BJ (cell line): ENCODE data around the gene ANO9. TPM values are rescaled to one million over a fixed set of nuclear protein-coding genes. Genes with fewer than 3 reads are reported as not detected.

Source experiments
- CTCF ChIA-PET: fragments of 350-600 bp; formaldehyde crosslinking; extraction: SDS; loops from one replicate; lab custom pipeline; 2021; ENCODE audit warnings: antibody characterized with exemption, inconsistent platforms; lab: Yijun Ruan, JAX
- POLR2A ChIA-PET: fragments of 300-600 bp; sonication (Branson Sonifier 250); formaldehyde crosslinking; extraction: SDS; loops from one replicate; lab custom pipeline; 2021; ENCODE audit warnings: antibody characterized with exemption; lab: Charles Lee
- DNase-seq: peaks from one replicate; pipeline ENCODE4 v3.0.0-alpha.2; 2011; ENCODE audit warnings: low read depth
- H3K27me3 ChIP-seq: 2 replicates; pipeline ENCODE4 v1.6.0; 2011; ENCODE audit warnings: low read length; ENCODE audit not compliant: control insufficient read depth, insufficient read depth
- H3K36me3 ChIP-seq: 2 replicates; pipeline ENCODE4 v1.5.1; 2011; ENCODE audit warnings: low read length; ENCODE audit not compliant: control insufficient read depth, insufficient read depth
- H3K4me3 ChIP-seq: 2 replicates; pipeline ENCODE4 v1.5.1; 2011; ENCODE audit warnings: low read depth, mild to moderate bottlenecking, control low read depth, low read length
- CTCF ChIP-seq: IDR thresholded peaks from 2 replicates; pipeline ENCODE4 v1.5.1; 2011; ENCODE audit warnings: low read depth, mild to moderate bottlenecking, control low read depth, inconsistent platforms, low read length, moderate library complexity; ENCODE audit not compliant: insufficient read depth
- polyA plus RNA-seq: library from polyadenylated mRNA; depleted of rRNA; stranded (reverse); fragments of >200 nt; gene quantifications from 2 replicates; pipeline ENCODE4 v1.2.3, GENCODE V29; 2011

ANO9 gene
- polyA plus RNA-seq, 1 experiment = not detected

DNA sequence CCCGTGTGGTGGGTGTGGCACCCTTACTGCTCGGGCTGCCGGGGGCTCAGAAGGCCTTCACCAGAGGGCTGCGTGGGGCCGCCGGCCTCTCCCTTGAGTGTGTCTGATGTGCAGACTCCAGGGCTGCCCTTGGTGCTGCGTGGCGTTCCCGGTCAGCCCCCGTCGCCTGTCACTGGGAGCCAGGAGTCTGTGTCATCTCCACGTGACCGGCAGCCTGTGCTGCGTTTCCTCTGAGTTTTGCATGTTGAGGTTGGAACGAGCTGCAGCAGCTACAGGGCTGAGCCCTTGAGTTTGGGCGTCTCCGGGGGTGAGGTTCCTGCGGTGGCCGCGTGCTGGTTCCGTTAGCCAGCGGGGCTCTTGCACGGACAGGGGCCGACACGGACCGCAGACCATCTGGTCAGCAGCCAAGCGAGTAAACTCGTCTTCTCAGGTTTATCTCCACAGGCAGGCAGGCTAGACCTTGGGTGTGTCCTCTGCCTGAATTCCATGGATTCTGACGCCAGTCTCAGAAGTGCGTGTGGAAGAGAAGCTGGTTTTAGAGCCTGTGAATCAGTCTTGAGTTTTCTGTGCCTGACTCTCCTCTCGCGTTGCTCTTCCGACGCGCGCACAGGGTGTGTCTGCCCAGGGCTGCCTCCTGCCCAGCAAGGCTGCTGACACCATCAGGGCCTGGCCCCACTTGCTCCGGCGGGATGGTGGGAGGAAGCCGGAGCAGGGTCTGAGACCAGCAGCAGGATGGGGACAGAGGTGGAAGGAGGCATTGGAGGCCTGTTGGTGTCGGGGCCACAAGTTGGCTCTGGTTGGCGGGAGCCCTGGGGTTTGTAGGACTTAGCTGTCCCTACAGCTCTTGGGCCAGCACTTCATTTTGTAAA, 18.8 kb upstream of the ANO9 start:
- no peaks in the 10 kb centered on the region for H3K27me3 ChIP-seq
- ChIA-PET CTCF (interaction anchor here (1.2 kb wide), 1 partner anchor 12 kb away, joined by 4 read pairs; no protein-coding TSS in a partner anchor), POLR2A (no interaction called here)
- H3K36me3 ChIP-seq = peaks cover 25% of the 10 kb centered on the region
- DNase-seq = no peak
- TF ChIP-seq CTCF = no peak
- H3K4me3 ChIP-seq = no peak overlapping the region

DNA sequence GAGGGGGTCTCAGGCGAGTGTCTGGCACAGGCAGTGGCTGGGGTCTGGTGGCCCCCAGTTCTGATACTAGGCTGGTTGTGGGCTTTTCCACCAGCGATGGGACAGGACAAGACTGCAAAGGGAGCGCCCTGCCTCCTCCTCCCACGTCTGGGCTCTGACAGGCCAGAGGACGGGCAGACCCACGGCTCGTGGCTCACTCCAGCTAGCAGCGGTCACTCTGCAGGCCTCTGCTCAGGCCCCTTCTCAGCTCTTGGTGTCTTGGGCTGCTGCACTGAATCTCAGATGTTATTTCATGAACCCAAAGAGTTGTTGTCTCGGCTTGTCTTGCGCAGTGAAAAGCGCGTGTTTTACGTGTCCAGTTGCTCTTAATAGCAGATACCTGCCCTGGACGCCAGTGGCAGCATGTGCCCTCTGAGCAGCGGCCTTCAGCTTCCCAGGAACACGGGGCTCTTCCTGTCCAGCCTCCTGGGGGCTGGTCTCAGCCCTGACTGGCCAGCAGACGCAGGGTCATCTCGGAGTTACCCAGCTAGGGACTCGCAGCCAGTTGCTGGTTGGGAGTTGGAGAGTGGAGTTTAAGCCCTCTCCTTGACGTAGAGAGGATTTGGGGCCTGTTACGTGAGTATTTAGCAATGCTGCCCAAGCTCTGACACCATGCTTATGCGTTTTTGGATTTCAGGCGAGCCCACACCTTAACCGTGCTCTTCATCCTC, 17.9 kb upstream of the ANO9 start:
- Histone ChIP-seq H3K27me3 (no peaks in the 10 kb centered on the region), H3K36me3 (peaks cover 22% of the 10 kb centered on the region), H3K4me3 (no peak overlapping the region)
- CTCF ChIA-PET = interaction anchor here (1.2 kb wide), 1 partner anchor 11 kb away, joined by 4 read pairs; no protein-coding TSS in a partner anchor
- DNase-seq = no peak
- TF ChIP-seq CTCF = no peak
- POLR2A ChIA-PET = no interaction called here

DNA sequence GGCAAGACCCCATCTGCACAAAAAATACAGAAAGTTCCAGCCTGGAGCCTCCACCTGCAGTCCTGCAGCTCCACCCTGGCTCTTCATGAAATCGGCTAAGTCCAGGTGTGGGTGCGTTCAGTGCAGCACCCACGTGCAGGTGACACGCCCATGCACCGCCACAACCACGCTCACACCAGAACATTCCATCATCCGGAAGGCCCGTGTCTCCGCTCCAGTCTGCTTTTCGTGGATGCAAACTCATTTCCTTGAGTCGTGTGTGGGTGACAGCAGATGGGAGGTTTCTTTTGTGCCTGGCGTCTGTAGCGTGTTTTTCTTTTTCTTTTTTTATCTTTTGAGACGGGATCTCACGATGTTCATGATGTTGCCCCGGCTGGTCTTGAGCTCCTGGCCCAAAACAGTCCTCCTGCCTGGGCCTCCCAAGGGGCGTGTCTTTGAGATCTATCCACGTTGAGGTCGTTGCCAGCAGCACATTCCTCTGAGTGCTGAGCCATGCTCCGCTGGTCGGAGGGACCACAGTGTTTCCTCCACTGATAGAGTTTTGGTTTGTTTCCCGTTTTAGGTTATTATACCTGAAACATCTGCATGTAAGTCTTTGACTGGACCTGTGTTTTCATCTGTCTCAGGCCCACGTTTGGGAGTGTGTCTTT, 15.4 kb upstream of the ANO9 start:
- ChIA-PET POLR2A (no interaction called here), CTCF (interaction anchor here (0.6 to 1.5 kb wide), 3 partner anchors 9 to 196 kb away, joined by 3 to 4 read pairs (median 3); no protein-coding TSS in a partner anchor)
- no peak for TF ChIP-seq CTCF
- Histone ChIP-seq H3K4me3 (no peak overlapping the region), H3K36me3 (peaks cover 27% of the 10 kb centered on the region), H3K27me3 (no peaks in the 10 kb centered on the region)
- DNase-seq = no peak

DNA sequence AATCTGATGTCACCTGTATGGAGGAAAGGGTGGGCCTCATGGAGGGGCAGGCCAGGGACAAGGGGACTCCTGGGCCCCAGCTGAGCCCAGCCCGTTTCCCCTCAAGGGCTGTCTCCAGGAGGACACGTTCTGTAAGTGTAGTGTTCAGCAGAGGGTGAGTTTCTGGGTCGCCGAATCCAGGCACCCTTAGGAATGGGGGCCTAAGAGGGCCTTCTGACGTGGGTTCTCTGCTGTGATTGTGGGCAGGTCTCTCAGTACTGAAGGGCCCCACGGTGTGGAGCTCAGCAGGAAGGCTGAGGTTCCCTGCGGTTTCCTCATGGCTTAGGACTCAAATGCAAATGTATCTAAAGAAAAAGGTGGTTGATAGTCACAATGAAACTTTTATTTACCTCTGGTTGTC, 14.7 kb upstream of the ANO9 start:
- DNase-seq = no peak
- peaks cover 24% of the 10 kb centered on the region for H3K36me3 ChIP-seq
- no peaks in the 10 kb centered on the region for H3K27me3 ChIP-seq
- H3K4me3 ChIP-seq = no peak overlapping the region
- ChIA-PET POLR2A (no interaction called here), CTCF (interaction anchor here (0.6 to 1.5 kb wide), 3 partner anchors 8 to 195 kb away, joined by 3 to 4 read pairs (median 3); no protein-coding TSS in a partner anchor)
- no peak for TF ChIP-seq CTCF
